Amniotic stem cell (primary cell): Measurements from ENCODE around the gene CD83.
"Not testable (repeated sequence)": the region's sequence is repeated elsewhere in the genome, so short reads cannot be mapped to it uniquely, and the experiment has no call there.

Experiments used
- DNase-seq: peaks from one replicate; lab custom pipeline; 2025; lab: John Stamatoyannopoulos, UW

Gene CD83, protein sequence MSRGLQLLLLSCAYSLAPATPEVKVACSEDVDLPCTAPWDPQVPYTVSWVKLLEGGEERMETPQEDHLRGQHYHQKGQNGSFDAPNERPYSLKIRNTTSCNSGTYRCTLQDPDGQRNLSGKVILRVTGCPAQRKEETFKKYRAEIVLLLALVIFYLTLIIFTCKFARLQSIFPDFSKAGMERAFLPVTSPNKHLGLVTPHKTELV

DNA sequence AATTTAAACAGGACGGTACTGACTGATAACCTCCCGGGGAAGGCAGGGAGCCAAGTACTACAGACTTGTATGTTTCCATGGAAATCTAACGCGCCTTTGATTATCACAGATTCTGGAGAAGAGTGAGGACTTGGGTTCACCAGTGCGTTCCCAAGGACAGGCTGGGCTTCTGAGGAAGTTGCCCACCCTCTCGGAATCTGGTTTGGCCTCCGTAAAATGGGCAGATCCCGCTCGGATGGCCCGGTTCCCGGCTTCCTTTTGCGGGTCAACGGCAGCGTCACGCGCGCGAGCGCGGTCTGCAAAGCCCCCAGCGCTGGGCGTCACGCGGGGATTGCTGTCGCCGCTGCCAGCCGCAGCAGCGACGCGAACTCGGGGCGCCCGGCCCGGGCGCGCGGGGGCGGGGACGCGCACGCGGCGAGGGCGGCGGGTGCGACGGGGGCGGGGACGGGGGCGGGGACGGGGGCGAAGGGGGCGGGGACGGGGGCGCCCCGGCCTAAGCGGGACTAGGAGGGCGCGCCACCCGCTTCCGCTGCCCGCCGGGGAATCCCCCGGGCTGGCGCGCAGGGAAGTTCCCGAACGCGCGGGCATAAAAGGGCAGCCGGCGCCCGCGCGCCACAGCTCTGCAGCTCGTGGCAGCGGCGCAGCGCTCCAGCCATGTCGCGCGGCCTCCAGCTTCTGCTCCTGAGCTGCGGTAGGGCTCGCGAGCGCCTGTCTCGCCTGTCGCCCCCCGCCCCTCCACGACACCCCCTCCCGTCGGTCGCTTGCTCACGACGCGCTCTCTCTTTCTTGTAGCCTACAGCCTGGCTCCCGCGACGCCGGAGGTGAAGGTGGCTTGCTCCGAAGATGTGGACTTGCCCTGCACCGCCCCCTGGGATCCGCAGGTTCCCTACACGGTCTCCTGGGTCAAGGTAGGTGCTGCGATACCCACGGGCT lies at the start of gene CD83:
CD83 (plus strand) TSS at position 615 of the 933 bp plus-strand sequence; CDS start at position 655, 40 bp downstream.
- DNase-seq, result no peak

DNA sequence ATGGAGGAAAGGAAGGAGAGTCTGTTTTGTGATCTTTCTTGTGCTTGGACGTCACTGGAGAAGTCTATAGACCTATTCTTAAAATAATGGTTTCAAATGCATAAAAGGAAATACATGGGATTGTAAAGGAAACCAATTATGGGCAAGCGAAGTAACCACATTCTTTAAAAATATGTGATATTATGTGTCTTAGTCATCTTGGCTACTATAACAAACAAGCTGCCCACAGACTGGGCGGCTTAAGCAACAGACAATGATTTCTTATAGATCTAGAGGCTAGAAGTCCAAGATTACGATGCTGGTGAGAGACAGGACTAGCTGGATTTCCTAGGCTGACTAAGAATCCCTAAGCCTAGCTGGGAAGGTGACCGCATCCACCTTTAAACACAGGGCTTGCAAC lies 49.4 kb upstream of the CD83 start:
- DNase-seq, result peak; percentile 29

DNA sequence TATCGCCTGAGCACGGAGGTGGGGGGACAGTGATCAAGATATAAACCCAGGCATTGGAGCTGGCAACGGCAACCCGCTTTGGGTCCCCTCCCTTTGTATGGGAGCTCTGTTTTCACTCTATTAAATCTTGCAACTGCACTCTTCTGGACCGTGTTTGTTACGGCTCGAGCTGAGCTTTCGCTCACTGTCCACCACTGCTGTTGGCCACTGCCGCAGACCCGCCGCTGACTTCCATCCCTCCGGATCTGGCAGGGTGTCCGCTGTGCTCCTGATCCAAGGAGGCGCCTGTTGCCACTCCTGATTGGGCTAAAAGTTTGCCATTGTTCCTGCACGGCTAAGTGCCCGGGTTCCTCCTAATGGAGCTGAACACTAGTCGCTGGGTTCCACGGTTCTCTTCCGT lies 48.9 kb upstream of the CD83 start:
- no peak for DNase-seq

DNA sequence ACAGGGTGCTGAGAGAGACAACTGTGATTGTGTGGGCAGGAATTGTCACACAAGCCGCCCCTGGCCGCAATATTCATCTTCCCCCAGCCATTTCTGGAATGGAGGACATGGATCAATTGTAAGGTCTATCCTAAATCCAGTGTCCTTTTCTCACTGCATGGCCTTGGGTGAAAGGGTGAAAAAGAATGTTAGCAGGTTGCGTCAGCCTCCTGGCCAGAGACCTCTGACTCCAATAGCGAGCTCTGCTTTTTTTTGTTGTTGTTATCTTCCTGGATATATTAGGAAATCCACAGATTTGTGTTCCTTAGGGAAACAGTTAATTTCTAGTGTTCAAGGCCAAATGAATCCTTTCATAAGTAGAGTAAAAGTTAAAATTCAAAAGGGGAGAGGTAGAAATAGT lies 47.1 kb upstream of the CD83 start:
- no peak for DNase-seq

DNA sequence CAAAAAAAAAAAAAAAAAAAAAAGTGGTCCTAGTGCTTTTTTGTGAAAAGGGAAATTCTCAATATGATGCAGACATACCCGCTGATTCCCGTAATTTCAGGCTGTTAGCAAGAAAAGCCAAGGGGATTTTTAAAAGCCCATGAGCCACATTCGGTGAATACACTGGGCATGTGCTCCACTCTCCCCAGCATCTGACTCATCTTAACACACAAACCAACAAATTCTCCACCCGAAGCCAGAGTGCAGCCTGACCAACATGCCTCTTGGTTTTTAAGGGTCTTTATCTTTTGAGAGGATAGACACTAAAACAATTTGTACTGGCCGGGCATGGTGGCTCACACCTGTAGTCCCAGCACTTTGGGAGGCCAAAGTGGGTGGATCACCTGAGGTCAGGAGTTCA lies 45.5 kb upstream of the CD83 start:
- DNase-seq, result no peak

DNA sequence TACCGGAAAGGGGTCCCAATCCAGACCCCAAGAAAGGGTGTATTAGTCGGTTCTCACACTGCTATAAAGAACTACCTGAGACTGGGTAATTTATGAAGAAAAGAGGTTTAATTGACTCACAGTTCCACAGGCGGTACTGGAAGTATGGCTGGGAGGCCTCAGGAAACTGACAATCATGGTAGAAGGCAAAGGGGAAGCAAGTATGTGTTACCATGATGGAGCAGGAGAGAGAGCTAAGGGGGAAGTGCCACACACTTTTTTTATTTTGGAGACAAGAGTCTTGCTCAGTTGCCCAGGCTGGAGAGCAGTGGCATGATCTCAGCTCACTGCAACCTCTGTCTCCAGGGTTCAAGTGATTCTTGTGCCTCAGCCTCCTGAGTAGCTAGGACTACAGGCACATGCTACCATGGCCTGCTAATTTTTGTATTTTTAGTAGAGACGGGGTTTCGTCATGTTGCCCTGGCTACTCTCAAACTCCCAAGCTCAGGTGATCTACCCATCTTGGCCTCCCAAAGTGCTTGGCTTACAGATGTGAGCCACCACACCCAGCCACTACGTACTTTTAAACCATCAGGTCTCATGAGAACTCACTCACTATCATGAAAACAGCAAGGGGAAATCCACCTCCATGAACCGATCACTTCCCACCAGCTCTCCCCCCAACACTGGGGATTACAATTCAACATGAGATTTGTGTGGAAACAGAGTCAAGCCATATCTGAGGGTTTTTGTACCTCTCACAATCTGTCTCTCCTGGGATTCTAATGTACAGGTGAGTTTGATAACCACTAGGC lies 43.8 kb upstream of the CD83 start:
- not testable (repeated sequence) for DNase-seq

DNA sequence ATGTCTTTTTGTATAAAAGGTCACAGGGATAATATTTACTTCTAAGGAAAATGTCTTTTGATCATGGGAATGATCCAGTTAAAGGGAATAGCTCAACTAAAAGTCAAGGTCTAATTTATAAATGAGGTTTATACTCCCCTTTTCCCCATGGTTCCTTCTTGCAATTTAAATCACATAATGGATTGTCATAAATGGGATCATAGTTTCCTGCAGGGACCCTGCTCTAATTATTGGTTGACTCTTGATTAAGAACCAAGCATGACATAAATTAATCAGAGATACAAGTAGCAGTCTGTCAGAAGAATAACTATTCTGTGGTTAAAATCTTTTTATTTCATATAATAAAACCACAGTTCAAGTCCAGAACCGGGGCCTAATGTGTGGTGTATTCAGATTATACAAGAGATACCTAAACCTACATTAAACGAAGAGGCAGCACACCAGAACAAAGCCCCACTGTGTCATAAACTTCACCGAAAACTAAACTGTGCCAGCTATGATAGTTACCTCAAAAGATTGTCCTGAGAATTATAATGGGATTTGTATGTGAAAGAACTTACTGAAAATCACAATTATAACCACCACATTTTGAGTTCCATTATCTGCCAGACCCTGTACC lies 43.0 kb upstream of the CD83 start:
- no peak for DNase-seq

DNA sequence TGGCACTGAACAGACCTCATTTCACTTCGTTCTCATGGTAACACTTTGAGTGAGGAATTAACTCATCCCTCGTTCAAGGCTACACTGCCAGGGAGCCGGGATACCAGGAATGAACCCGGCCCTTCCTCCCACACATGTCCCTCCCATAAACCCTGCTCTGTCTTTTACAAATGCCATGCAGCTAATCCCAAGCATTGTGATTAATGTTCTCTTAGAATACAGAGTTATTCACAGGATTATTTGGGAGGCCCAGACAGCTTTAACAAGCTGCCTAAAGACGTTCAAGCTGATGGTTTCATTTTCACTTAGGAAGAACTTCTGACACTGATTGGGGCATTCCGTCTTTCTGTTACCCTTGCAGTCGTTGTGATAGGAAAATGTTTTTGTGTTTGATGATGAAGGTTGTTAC lies 42.5 kb upstream of the CD83 start:
- DNase-seq, result no peak

DNA sequence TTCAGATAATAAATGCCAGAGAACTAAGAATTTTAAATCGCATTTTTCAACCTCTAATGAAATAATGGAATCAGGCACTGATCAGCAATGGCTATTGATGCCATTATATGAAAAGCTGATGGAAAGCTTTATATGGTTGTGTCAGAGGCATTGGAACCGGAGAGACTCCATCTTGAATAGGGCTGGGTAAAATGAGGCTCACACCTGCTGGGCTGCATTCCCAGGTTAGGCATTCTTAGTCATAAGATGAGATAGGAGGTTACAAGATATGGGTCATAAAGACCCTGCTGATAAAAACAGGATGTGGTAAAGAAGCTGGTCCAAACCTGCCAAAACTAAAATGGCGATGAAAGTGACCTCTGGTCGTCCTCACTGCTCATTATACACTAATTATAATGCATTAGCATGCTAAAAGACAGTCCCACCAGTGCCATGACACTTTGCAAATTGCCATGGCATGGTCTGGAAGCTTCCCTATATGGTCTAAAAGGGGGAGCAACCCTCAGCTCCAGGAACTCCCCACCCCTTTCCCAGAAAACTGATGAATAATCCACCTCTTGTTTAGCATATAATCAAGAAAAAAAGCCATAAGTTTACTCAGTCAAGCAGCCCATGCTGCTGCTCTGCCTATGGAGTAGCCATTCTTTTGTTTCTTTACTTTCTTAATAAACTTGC lies 40.2 kb upstream of the CD83 start:
- DNase-seq, result no peak

DNA sequence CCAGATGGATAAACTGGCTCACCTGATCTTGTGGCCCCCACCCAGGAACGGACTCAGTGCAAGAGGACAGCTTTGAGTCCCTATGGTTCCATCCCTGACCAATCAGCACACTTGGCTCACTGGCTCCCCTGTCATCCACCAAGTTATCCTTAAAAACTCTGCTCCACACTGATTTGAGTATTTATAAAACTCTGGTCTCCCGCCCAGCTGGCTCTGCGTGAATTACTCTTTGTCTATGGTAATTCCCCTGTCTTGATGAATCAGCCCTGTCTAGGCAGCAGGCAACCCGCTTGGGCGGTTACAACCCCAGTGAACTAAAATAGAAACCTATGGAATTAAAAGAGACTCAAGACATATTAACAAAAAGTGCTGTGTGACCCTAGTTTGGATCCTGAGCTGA lies 38.1 kb upstream of the CD83 start:
- DNase-seq, result no peak

DNA sequence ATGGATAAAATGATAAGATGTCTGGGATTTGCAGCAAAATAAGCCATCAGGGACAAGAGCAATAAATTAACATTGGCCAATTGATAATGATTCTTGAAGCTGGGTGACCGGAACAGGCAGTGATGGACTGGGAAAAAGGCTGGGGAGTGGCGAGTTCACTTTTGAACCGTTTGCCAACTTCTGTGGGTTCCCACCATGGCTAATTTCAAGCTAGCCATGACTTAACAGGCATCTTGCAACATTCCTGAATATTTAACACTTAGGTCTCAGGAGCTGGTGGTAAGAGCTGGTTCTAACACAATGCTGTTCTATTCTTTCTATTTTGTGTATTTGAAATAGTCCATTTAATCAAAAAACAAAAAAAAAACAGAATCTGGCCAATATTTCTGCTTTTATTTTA lies 37.6 kb upstream of the CD83 start:
- DNase-seq, result no peak

DNA sequence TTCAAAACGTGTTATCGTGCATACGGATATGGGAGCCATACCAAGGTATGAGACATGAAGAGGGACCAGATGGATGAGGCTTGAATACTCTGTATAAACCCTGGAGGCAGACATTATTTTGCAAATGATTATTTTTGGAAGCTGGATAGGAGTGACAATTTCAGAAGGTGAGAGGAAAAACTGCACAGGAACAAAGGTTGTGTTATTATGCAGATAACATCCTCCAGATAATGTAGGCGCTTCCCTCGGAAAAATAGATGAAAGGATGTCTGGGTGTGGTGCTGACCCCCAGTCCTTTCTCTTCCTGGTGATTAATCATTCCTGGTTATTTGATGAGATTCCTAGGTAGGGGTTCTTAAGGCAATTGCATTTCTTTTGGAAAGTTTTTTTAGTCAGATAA lies 36.4 kb upstream of the CD83 start:
- no peak for DNase-seq

DNA sequence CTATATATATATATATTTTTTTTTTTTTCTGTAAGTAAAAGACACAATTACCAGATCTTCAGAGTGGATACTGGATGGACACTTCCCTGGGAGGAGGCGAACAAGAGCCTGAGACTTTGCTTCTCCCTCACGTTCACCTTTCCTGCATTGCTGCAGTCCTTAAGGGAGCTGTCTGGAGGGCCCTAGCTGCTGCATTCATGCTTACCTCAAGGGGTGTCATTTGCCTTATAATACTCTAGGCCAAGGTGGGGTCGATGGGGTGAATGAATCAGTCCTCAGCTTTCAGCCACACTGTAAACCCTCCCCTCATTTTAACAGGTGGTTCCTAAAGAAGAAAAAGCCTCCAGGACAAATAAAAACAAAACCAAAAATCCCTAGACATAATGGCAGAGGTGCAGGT lies 34.8 kb upstream of the CD83 start:
- no peak for DNase-seq

DNA sequence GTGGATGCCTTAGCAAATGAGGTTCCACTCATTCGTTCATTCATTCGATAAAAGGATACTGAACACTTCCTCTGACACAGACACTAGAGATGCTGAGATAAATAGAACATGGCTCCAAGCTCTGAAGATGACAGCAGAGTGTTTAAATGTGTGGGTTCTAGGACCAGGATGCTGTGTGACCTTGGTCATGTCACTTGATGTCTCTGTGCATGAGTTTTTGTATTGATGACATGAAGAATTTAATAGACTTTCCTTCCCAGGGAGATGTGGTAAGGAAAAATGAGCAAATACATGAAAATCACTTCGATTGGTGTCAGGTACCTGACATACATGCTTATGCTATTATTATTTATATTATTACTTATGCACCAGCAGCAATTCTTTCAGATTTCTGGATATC lies 34.3 kb upstream of the CD83 start:
- DNase-seq, result no peak

DNA sequence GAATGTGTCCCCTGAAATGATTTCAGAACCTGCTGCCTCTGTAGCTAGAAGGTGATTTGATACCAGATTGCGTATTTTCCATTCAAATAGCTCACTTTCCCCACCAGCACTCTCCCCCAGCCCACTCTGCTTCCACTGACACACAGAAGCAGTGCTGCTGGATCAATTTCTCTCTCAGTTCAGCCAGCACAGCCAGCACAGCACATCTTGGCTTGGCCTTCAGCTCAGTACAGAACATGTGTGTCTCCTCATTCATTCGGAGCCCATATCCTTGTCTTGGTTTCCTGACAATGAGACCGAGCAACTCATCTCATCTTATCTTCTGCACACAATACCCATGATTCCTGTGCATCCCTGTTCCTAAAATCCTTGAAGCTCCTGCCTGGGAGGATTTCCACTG lies 33.8 kb upstream of the CD83 start:
- DNase-seq, result no peak

DNA sequence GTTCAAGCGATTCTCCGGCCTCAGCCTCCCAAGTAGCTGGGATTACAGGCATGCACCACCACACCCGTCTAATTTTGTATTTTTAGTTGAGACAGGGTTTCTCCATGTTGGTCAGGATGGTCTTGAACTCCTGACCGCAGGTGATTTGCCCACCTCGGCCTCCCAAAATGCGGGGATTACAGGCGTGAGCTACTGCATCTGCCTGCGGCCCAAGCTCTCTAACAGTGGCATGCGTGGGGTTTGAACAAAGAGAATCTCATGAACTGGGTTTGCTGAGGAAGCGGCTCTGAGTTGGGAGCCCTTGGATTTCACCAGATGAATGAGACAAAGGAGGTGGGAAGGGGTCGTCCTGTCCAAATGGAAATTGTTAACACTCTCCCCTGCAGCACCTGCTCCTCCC lies 33.2 kb upstream of the CD83 start:
- DNase-seq, result no peak

DNA sequence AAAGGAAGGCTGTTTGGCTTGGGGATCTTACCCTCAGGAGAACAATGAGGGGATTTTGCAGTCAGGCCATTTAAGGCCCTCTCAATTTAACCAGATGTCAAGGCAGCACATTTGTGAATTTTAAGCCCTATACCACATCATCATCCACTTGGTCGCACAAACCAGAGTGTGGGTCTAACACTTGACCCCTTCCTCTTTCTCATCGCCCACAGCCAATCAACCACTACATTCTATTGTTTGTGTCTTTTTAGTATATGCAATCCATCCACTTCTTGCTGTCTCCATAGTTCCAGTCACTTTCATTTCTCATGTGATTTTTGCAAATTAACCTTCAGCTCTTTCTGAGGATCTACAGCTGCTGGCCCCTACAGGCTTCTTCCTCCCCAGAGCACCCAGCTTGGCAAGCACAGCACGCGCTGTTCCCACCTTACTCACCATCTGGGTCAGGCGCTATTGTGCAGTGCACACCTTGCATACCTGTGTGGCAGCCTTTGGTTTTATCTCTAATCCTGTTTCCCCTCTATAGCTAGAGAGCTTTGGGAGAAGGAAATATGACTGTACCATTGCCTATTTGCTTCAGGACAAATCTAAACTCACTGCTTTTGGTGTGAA lies 32.3 kb upstream of the CD83 start:
- DNase-seq, result no peak

DNA sequence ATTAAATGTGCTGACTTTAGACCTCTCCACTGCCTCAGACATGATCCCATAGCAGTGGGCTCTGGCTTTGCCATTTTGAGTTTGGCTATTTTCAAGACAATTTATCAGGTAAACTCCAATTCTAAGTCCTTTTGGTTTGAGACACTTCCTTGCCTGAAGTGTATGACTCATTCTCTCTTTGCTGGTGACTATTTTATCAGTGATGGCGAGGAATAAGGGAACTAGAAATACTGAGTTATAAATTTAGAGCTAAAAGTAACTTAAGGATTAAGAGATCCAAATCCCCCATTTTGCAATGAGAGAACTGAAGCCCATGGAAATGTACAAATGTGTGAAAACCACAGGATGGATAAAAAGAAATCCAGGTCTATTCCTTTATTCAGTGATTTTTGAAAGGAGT lies 30.9 kb upstream of the CD83 start:
- no peak for DNase-seq

DNA sequence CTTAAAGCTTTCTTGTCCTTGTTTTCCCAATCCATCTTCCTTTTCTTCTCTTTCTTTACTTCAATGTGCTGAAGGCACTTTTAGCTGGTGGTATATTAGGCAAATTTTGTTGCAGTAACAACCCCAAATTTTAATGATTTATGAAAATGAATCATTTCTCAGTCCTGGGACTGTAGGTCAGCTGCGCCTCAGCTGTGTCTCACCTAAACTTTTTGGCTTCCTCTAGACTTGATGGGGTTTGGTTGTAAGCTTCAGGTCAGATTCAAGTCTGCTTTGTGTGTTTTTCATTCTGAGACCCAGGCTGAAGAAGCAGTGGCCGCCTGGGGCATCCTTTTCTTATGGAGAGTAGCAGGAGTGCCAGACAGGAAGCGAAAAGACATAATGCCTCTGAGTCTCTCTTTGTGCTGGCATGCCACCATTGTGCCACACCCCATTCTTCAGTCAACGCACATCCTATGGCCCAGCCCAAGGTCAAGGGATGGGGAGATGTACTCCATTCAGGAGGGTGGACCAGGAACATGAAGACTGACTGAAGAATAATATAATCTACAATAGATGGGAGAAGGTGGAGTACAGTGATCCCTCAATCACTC lies 28.9 kb upstream of the CD83 start:
- no peak for DNase-seq

DNA sequence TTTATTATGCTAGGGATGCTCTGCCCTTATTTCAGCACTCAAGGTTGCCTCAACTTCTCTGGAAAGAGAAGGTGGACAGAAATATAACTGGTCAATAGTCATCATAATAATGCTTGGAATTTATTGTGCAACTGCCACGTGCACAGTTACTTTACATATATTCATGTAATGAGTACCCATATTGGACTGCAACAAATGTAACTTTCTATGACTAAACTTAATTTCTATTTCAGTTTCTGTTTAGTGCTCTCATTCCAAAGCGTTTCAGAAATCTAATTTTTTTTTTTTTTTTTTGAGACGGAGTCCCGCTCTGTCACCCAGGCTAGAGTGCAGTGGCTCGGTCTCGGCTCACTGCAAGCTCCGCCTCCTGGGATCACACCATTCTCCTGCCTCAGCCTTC lies 28.3 kb upstream of the CD83 start:
- no peak for DNase-seq
